ENCODE measurements around the gene SETDB1.

SETDB1 gene

GRCh38 chr1:151005729-151006319 is 79.7 kb downstream of the SETDB1 start:
- DNase-seq (ENCODE audit: low spot score) = peak; percentile 54

GRCh38 chr1:151006327-151007052 is 80.3 kb downstream of the SETDB1 start, which contains the start of gene MINDY1:
Gene MINDY1, minus strand, starts transcription at chr1:151006902. Its CDS starts 4,285 bp downstream, at chr1:151002617.
- peak; percentile 98 for DNase-seq (ENCODE audit: low spot score)

- DNase-seq (ENCODE audit: low spot score) = no peak
These were observed 81.7 kb downstream of the SETDB1 start for GRCh38 chr1:151007853-151008243.

GRCh38 chr1:151008244-151009205 is 82.4 kb downstream of the SETDB1 start, which contains the start of gene PRUNE1:
Gene PRUNE1, plus strand, starts transcription at chr1:151008449. Its CDS starts 184 bp downstream, at chr1:151008633.
- peak; percentile 96 for DNase-seq (ENCODE audit: low spot score)

GRCh38 chr1:151009206-151009587 is 83.0 kb downstream of the SETDB1 start:
- no peak for DNase-seq (ENCODE audit: low spot score)

- no peak for DNase-seq (ENCODE audit: low spot score)
These were observed 83.6 kb downstream of the SETDB1 start for GRCh38 chr1:151009674-151010345.

- DNase-seq (ENCODE audit: low spot score) = no peak
These were observed 84.2 kb downstream of the SETDB1 start for GRCh38 chr1:151010346-151010726.

GRCh38 chr1:151011154-151011850 is 85.1 kb downstream of the SETDB1 start:
- DNase-seq (ENCODE audit: low spot score) = no peak

- DNase-seq (ENCODE audit: low spot score) = no peak
These were observed 86.7 kb downstream of the SETDB1 start for GRCh38 chr1:151012684-151013471.

- no peak for DNase-seq (ENCODE audit: low spot score)
These were observed 87.4 kb downstream of the SETDB1 start for GRCh38 chr1:151013518-151013917.
